22Rv1 (cell line): ENCODE data around the gene MED12L.
"Not testable (repeated sequence)": the region's sequence is repeated elsewhere in the genome, so short reads cannot be mapped to it uniquely, and the experiment has no call there.

Source experiments
- H3K27ac ChIP-seq: fragments of 450-650 bp; 2 replicates; pipeline ENCODE4 v1.5.1; 2017
- ZFX ChIP-seq: fragments of 450-650 bp; IDR thresholded peaks from 2 replicates; pipeline ENCODE4 v1.6.1; 2017; ENCODE audit warnings: antibody characterized with exemption, borderline replicate concordance
- TF ChIP-seq, protein P1 (sequence below): fragments of 450-650 bp; IDR thresholded peaks from 2 replicates; pipeline ENCODE4 v1.5.1; 2017; ENCODE audit warnings: mild to moderate bottlenecking

The MED12L gene

DNA sequence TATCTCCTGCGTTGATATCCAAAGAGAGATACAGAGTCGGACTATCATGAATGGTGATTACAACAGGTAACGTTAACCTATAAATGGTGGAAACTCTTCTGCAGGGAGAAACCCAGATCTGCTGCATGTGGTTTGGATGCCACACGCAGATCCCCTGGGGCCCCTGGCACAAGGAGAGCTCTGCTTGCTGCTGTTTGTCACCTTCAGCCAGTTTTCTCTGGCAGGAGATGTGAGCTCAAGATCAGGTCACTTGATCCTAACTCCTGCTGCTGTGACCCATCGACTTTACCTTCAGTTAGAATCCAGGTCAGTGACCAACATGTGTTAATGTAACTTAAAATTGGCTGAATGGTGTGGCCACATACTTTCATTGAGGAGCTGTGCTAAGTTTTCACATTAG is 141.4 kb downstream of the MED12L start:
- H3K27ac ChIP-seq, result no peak overlapping the region
- TF ChIP-seq, protein P1, sequence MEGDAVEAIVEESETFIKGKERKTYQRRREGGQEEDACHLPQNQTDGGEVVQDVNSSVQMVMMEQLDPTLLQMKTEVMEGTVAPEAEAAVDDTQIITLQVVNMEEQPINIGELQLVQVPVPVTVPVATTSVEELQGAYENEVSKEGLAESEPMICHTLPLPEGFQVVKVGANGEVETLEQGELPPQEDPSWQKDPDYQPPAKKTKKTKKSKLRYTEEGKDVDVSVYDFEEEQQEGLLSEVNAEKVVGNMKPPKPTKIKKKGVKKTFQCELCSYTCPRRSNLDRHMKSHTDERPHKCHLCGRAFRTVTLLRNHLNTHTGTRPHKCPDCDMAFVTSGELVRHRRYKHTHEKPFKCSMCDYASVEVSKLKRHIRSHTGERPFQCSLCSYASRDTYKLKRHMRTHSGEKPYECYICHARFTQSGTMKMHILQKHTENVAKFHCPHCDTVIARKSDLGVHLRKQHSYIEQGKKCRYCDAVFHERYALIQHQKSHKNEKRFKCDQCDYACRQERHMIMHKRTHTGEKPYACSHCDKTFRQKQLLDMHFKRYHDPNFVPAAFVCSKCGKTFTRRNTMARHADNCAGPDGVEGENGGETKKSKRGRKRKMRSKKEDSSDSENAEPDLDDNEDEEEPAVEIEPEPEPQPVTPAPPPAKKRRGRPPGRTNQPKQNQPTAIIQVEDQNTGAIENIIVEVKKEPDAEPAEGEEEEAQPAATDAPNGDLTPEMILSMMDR, result no peak
- no peak for TF ChIP-seq ZFX

DNA sequence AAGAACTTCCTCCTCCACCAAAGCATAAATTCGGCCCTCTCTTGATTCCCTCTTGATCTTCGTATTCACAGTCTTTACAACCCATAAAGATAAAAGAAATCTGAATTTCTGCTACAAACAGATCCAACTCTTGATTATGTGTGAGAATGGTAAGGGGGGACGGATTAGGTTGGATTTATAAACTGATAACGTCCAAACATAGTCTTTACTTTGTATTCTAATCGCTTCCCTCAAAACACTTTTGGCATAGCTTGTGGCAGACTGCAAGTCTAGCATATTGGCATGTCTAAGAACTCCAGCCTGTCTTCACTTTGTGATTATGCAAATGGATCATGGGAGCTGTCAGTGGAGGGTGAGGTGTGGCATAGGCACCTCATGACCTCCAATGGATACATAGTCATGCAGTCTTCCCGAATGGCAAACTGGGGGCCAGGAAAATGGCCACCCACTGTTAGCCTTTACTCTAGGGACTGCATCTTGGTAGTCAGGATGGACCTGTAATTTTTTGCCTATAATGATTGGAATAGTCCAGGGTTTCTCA is 141.9 kb downstream of the MED12L start:
- H3K27ac ChIP-seq, result no peak overlapping the region
- TF ChIP-seq, protein P1, result no peak
- TF ChIP-seq ZFX, result no peak

DNA sequence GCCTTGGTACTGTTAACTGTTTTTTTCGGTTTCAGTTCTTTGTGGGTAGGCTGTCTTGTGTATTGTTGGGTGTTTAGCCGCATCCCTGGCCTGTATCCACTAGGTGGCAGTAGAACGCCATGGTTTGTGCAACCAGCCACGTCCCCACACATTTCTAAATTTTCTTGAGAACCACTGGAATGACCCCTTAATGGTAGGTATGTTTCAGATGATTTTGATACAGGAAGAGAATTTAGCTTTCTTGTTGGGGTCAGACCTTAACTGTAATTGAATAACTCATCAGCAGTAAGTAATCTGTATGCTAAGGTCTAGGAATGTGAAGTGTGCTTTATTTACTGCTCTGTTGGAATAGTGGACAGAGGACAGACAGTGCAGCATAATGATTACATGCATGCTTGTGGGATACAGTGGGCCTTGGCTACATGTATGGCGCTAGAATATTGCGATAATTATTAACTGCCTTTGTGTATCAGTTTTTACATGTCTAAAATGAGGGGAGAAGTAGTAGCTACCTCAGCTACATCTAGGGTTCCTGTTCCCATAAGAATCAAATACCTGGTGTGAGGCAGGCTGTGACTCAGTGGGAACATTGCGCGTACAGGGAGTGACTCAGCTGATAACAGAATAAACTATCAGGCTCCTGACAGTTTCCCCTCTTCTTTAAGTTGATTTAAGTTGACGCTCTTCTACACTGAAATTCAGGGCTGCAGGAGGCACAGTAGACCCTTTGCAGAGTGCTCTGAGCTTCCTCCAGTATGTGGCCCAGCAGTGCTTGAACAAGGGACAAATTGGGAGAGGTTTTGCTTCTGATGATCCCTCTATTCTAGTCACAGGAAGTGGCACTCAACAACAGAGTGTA is 142.6 kb downstream of the MED12L start:
- TF ChIP-seq ZFX, result no peak
- TF ChIP-seq, protein P1, result peak; percentile 87
- H3K27ac ChIP-seq, result no peak overlapping the region

DNA sequence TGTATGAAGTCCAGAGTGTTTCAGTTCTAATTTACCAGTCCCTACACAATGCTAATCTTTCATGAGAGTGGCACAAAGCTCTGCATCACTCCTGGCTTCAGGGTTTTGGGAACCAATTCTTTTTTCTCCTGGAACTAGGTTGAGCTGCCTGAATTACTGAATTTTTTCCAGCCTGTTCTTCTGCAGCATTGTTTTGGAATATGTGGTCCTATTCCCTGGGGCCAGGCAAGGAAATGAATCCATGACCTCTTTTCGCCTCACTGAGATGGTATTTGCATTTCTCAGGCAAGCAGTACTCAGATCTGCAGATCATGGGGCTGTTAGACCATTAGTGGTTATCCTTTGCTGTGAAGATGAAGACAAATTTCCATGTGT is 143.2 kb downstream of the MED12L start:
- H3K27ac ChIP-seq, result no peak overlapping the region
- TF ChIP-seq, protein P1, result no peak
- no peak for TF ChIP-seq ZFX

DNA sequence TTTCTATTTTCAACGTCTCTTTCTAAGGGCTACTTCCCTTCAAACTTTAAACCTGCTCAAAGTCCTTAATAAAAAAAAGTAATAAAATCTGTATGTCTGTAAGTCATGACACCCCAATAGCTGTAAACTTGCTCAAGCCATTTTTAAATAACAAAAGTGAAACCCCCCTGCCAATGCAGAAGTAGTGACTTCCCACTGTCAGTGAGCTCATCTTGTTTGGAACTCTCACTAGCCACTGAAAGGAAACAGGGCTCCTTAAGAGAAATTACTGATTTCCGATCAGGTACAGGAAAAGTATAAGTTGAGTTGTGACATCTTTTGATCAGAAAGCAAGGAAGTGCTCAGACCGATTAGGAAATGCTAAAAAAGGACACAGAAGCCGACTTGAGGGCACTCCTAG is 145.2 kb downstream of the MED12L start:
- H3K27ac ChIP-seq, result no peak overlapping the region
- TF ChIP-seq ZFX, result no peak
- TF ChIP-seq, protein P1, result no peak

DNA sequence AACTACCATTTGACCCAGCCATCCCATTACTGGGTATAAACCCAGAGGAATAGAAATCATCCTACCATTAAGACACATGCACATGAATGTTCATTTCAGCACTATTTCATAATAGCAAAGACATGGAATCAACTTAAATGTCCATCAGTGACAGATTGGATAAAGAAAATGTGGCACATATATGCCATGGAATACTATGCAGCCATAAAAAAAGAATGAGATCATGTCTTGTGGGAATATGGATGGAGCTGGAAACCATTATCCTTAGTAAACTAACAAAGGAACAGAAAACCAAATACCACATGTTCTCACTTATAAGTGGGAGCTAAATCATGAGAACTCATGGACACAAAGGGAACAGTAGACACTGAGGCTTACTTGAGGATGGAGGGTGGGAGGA is 146.9 kb downstream of the MED12L start:
- not testable (repeated sequence) for H3K27ac ChIP-seq

DNA sequence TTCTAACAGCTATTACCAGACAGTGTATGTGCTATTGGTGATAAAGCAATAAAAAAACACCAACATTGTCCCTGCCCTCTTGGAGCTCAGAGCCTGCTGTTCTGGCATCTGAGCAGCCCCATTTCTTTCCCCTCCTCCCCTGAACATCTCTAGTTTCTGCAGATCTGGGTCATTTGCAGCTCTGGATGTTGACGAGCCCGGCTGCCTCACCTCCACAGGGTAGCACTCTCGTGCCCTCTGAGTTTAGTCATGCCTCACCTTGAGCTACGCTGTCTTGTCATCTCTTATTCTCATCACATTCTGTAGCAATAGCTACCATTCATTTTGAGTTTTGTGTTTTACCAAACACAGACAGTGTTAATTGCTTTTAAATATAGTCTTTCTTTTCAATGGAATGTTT is 147.5 kb downstream of the MED12L start:
- TF ChIP-seq ZFX, result no peak
- TF ChIP-seq, protein P1, result no peak

More for the DNA sequence above, 147.5 kb downstream of the MED12L start:
- H3K27ac ChIP-seq, result no peak overlapping the region
